ENCODE data around the gene DIAPH1. TPM values are rescaled to one million over a fixed set of nuclear protein-coding genes. Genes with fewer than 3 reads are reported as not detected.

DIAPH1 gene
- total RNA-seq, 1 donor: 22.1 TPM

GRCh38 chr5:141475625-141476131 lies 143.1 kb downstream of the DIAPH1 start, which contains the start of gene PCDHGC3:
PCDHGC3 (plus strand) TSS chr5:141475966; CDS start chr5:141476117, 151 bp downstream.
- DNase-seq (ENCODE audit: low read depth): peak; percentile 97
- peak; percentile 27 for TF ChIP-seq CTCF (IDR thresholded peaks at IDR 0.05; ENCODE audit: insufficient read depth, low read length)
- H3K4me3 ChIP-seq (ENCODE audit: low read depth, low read length): peak within 1 kb of the TSS; percentile 89

- H3K4me3 ChIP-seq (ENCODE audit: low read depth, low read length): no peak overlapping the region
- no peak for TF ChIP-seq CTCF (IDR thresholded peaks at IDR 0.05; ENCODE audit: insufficient read depth, low read length)
- peak; percentile 27 for DNase-seq (ENCODE audit: low read depth)
Observed at GRCh38 chr5:141465351-141465750, 153.4 kb downstream of the DIAPH1 start.

Small RNA genes lying within 50 kb of the gene (small RNA-seq; reads per million reads assigned to genes)
- not detected for gene RPS27AP10

Other genes starting within 250 kb of the DIAPH1 start
- gene PCDHGB3, start 248.8 kb downstream of the DIAPH1 start, total RNA-seq (ENCODE audit: low replicate concordance): 7.7 and 9.6 TPM in 2 replicates
- 3.9 and 7.4 TPM in 2 replicates for gene PCDHGA6, start 245.1 kb downstream of the DIAPH1 start, total RNA-seq (ENCODE audit: low replicate concordance)
- gene PCDHGA7, start 236.3 kb downstream of the DIAPH1 start, total RNA-seq (ENCODE audit: low replicate concordance): 2.9 and 8.4 TPM in 2 replicates
- gene PCDHGB4, start 231.3 kb downstream of the DIAPH1 start, total RNA-seq (ENCODE audit: low replicate concordance): 9.0 and 17.4 TPM in 2 replicates
- 2.5 and 3.8 TPM in 2 replicates for gene PCDHGA8, start 226.4 kb downstream of the DIAPH1 start, total RNA-seq (ENCODE audit: low replicate concordance)
- 8.5 and 19.9 TPM in 2 replicates for gene PCDHGB5, start 221.1 kb downstream of the DIAPH1 start, total RNA-seq (ENCODE audit: low replicate concordance)
- 4.1 and 7.3 TPM in 2 replicates for gene PCDHGA9, start 216.2 kb downstream of the DIAPH1 start, total RNA-seq (ENCODE audit: low replicate concordance)
- gene PCDHGB6, start 211.0 kb downstream of the DIAPH1 start, total RNA-seq (ENCODE audit: low replicate concordance): 3.8 and 5.8 TPM in 2 replicates
- 10.6 and 22.2 TPM in 2 replicates for gene PCDHGA10, start 206.0 kb downstream of the DIAPH1 start, total RNA-seq (ENCODE audit: low replicate concordance)
- gene PCDHGB7, start 201.3 kb downstream of the DIAPH1 start, total RNA-seq (ENCODE audit: low replicate concordance): 16.7 and 22.1 TPM in 2 replicates
- 7.6 and 17.8 TPM in 2 replicates for gene PCDHGA11, start 197.9 kb downstream of the DIAPH1 start, total RNA-seq (ENCODE audit: low replicate concordance)
- gene PCDHGA12, start 188.5 kb downstream of the DIAPH1 start, total RNA-seq (ENCODE audit: low replicate concordance): 39.7 and 50.5 TPM in 2 replicates
- 53.7 and 97.7 TPM in 2 replicates for gene PCDHGC3, start 143.0 kb downstream of the DIAPH1 start, total RNA-seq (ENCODE audit: low replicate concordance)
- 2.5 and 5.2 TPM in 2 replicates for gene PCDHGC4, start 134.0 kb downstream of the DIAPH1 start, total RNA-seq (ENCODE audit: low replicate concordance)
- 7.0 and 10.5 TPM in 2 replicates for gene PCDHGC5, start 129.9 kb downstream of the DIAPH1 start, total RNA-seq (ENCODE audit: low replicate concordance)
- gene HDAC3, start 17.8 kb upstream of the DIAPH1 start, total RNA-seq (ENCODE audit: low replicate concordance): 48.4 and 51.4 TPM in 2 replicates
- 2.6 and 6.6 TPM in 2 replicates for gene RELL2, start 18.0 kb upstream of the DIAPH1 start, total RNA-seq (ENCODE audit: low replicate concordance)
- 19.9 and 39.8 TPM in 2 replicates for gene FCHSD1, start 32.4 kb upstream of the DIAPH1 start, total RNA-seq (ENCODE audit: low replicate concordance)
- gene ARAP3, start 63.2 kb upstream of the DIAPH1 start, total RNA-seq (ENCODE audit: low replicate concordance): 2.6 and 6.2 TPM in 2 replicates